Activated naive CD4-positive, alpha-beta T cell treated with anti-CD3 and anti-CD28 coated beads, Interleukin-2, amount 10 ng/mL, durations not matched to agents 7 days and 5 days (primary cell): ENCODE measurements around the gene SPAG4.
A peak's percentile ranks its signal among the peaks of the same experiment; 100 is the strongest.

ENCODE experiments used
- CTCF ChIA-PET: fragments of 350-600 bp; sonication (Branson Sonifier 250); formaldehyde crosslinking; loops from one replicate; lab custom pipeline; 2021; ENCODE audit warnings: antibody characterized with exemption; lab: Charles Lee
- DNase-seq: peaks from one replicate; pipeline ENCODE4 v3.0.0-alpha.2; 2020
- H3K27ac Mint-ChIP-seq: one replicate; pipeline ENCODE4 v1.8.0; 2021; ENCODE audit warnings: mild to moderate bottlenecking, moderate library complexity, mixed read lengths
- H3K27me3 Mint-ChIP-seq: one replicate; pipeline ENCODE4 v1.8.0; 2021; ENCODE audit warnings: mild to moderate bottlenecking, mixed read lengths
- H3K36me3 Mint-ChIP-seq: one replicate; pipeline ENCODE4 v1.8.0; 2021; ENCODE audit warnings: mixed read lengths
- H3K4me1 Mint-ChIP-seq: one replicate; pipeline ENCODE4 v1.8.0; 2021; ENCODE audit warnings: mixed read lengths
- H3K4me3 Mint-ChIP-seq: one replicate; pipeline ENCODE4 v1.8.0; 2021; ENCODE audit warnings: mild to moderate bottlenecking, moderate library complexity, mixed read lengths
- H3K9me3 Mint-ChIP-seq: one replicate; pipeline ENCODE4 v1.8.0; 2021; ENCODE audit warnings: mixed read lengths

Gene SPAG4

DNA sequence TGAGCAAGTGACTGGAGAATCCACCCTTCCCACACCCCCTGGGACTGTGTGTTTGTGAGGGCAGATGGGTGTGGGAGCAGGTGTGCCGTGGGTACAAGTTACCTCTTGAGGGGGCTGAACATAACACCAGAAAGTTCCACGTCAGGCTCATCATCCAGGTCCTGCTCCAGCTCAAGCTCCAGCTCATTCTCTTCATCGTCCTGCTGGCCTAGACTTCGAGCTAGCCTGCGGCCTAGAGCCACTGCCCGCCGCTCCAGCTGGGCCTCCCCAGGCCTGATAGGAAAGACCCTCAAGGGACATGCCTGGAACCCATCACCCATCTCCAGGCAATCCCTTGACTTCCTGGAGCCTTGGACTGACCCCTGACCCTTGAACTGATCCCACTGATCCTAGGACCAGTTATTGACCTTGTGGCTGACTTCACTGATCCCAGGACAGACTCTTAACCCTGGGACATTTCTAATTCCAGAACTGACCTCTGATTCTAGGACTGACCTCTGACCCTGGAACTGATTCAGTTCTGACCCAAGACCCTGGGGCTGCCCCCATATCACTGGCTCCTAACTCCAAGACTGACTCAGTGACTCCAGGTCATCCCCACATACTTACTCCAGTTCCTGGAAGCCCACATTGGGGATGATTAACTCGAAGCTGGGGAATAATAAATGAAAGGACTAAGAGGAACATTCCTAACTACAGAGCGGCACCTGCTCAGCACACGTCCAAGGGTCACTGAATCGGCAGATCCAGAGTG, 11.8 kb upstream of the SPAG4 start:
- no peaks in the 10 kb centered on the region for H3K9me3 Mint-ChIP-seq
- CTCF ChIA-PET, result interaction anchor here (0.8 to 2.5 kb wide), 6 partner anchors 9 to 145 kb away, joined by 3 to 12 read pairs (median 3); no protein-coding TSS in a partner anchor
- H3K4me3 Mint-ChIP-seq, result no peak overlapping the region
- no peaks in the 10 kb centered on the region for H3K36me3 Mint-ChIP-seq
- peaks cover 71% of the 10 kb centered on the region for H3K27me3 Mint-ChIP-seq
- peaks cover 14% of the 10 kb centered on the region for H3K4me1 Mint-ChIP-seq
- DNase-seq, result peak; percentile 18
- no peak overlapping the region for H3K27ac Mint-ChIP-seq

DNA sequence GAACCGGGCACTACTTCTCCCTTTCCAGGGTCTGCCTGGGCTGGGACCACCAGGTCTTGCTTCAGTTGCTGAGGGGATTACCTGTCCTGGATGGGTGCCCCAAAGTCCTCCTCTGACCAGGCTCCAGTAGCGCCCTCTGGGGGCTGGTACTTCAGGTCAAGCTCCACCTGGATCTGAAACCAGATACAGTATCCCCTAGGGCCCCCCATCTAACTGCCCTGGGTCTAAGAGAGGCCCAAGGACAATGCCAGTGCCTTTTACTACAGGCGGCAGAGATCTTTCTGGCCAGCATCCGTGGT, 11.2 kb upstream of the SPAG4 start:
- Mint-ChIP-seq H3K36me3 (no peaks in the 10 kb centered on the region), H3K4me3 (no peak overlapping the region), H3K27ac (no peak overlapping the region), H3K4me1 (peaks cover 14% of the 10 kb centered on the region), H3K9me3 (no peaks in the 10 kb centered on the region), H3K27me3 (peaks cover 68% of the 10 kb centered on the region)
- CTCF ChIA-PET, result interaction anchor here (1.0 to 2.5 kb wide), 6 partner anchors 9 to 142 kb away, joined by 3 to 12 read pairs (median 4); no protein-coding TSS in a partner anchor
- peak; percentile 33 for DNase-seq

DNA sequence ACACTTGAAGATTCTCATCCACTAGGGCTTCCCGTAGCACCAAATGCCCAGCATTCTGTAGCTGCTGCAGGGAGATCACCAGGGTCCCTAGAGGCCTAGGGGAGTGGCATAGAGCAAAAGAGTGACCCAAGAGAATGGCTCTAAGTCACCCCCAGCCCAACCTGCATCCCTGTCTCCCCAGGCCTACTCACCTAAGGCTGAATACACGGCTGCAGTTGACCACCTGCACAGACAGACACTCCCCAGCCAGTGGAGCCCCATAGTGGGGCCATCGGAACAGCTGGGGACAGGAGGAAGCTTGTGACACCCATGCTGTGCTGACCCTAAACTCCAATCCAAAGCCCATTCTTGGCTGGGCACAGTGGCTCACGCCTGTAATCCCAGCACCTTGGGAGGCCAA, 9.5 kb upstream of the SPAG4 start:
- no peaks in the 10 kb centered on the region for H3K9me3 Mint-ChIP-seq

DNA sequence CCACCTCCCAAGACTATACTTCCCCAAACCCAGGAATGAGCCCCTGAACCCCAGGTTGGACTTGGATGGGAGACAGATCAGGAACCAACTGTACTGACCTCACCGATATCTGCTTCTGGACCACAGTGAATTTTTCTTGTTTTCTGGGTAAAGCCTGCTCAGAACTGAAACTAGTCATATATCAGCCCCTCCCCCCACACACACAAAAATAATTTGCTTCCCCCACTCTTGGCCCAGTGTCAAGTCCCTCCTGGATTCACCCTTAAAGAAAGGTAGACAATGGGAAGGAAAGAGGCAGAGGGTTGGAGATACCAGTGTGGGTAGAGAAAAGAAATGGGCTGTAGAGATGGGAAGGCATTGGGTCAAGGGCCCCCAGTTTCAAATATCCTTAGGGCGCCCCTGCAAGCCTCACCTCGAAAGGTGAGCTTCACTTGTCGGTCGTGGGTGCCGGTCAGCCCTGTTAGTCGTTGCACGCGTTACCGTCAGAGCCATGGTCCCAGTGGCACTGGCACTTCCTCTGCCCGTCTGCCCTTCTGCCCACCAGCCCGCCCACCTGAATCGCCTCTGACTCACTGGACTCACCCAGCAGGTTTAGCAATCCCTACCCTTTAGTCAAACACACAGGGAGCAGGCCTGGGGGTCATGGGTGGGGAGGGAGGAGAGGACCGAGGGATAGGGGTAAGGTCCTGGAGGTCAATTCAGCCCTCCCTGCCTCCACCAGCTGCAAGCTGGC, 8.5 kb upstream of the SPAG4 start:
- H3K27ac Mint-ChIP-seq, result no peak overlapping the region
- CTCF ChIA-PET, result no interaction called here

More for the DNA sequence above, 9.5 kb upstream of the SPAG4 start:
- Mint-ChIP-seq H3K27me3 (peaks cover 59% of the 10 kb centered on the region), H3K4me3 (no peak overlapping the region), H3K36me3 (no peaks in the 10 kb centered on the region), H3K27ac (no peak overlapping the region), H3K4me1 (peaks cover 7% of the 10 kb centered on the region)
- CTCF ChIA-PET, result interaction anchor here (2.1 to 2.5 kb wide), 2 partner anchors 13 to 144 kb away, joined by 8 to 12 read pairs; no protein-coding TSS in a partner anchor
- DNase-seq, result peak; percentile 12

DNA sequence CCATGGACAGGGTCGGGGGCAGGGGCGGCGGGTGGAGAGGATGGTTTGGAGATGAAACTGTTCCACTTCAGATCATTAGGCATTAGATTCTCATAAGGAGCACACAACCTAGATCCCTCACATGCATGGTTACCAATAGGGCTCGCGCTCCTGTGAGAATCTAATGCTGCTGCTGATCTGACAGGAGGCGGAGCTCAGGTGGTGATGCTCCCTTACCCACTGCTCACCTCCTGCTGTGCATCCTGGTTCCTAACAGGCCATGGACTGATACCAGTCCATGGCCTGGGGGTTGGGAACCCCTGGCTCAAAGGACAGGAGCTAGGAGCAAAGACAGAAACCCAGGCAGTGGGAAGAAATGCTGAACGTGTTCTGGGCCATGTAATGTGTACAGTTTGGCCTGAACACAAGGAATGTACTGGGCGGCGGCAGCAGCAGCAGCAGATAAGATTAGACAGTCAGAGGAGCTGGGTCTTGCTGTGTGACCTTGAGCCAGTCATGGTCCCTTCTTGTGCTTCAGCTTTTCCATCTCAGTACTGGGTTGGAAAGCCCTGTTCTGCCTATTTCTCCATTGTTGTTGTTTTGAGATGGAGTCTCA, 4.7 kb upstream of the SPAG4 start:
- Mint-ChIP-seq H3K27ac (no peak overlapping the region), H3K36me3 (no peaks in the 10 kb centered on the region), H3K4me1 (peaks cover 10% of the 10 kb centered on the region), H3K4me3 (no peak overlapping the region), H3K27me3 (peaks cover 33% of the 10 kb centered on the region), H3K9me3 (no peaks in the 10 kb centered on the region)
- CTCF ChIA-PET, result no interaction called here
- no peak for DNase-seq

More for the DNA sequence above, 8.5 kb upstream of the SPAG4 start:
- DNase-seq, result peak; percentile 18
- peaks cover 52% of the 10 kb centered on the region for H3K27me3 Mint-ChIP-seq
- peaks cover 3% of the 10 kb centered on the region for H3K4me1 Mint-ChIP-seq
- no peaks in the 10 kb centered on the region for H3K36me3 Mint-ChIP-seq
- no peak overlapping the region for H3K4me3 Mint-ChIP-seq
- no peaks in the 10 kb centered on the region for H3K9me3 Mint-ChIP-seq

DNA sequence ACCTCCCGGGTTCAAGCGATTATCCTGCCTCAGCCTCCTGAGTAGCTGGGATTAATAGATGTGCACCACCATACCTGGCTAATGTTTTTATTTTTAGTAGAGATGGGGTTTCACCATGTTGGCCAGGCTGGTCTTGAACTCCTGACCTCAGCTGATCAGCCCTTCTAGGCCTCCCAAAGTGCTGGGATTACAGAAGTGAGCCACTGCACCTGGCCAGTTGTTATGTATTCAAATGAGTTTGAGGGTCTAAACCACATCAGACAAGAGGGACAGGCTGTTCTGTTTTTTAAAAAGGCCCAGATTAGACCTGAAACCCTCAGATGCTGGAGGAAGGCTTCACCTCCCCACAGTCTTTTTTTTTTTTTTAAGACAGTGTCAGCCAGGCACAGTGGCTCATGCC, 4.1 kb upstream of the SPAG4 start:
- H3K4me1 Mint-ChIP-seq, result peaks cover 13% of the 10 kb centered on the region
- CTCF ChIA-PET, result no interaction called here
- no peak overlapping the region for H3K27ac Mint-ChIP-seq
- H3K27me3 Mint-ChIP-seq, result peaks cover 33% of the 10 kb centered on the region
- H3K36me3 Mint-ChIP-seq, result no peaks in the 10 kb centered on the region
- H3K4me3 Mint-ChIP-seq, result no peak overlapping the region
- no peaks in the 10 kb centered on the region for H3K9me3 Mint-ChIP-seq
- no peak for DNase-seq

DNA sequence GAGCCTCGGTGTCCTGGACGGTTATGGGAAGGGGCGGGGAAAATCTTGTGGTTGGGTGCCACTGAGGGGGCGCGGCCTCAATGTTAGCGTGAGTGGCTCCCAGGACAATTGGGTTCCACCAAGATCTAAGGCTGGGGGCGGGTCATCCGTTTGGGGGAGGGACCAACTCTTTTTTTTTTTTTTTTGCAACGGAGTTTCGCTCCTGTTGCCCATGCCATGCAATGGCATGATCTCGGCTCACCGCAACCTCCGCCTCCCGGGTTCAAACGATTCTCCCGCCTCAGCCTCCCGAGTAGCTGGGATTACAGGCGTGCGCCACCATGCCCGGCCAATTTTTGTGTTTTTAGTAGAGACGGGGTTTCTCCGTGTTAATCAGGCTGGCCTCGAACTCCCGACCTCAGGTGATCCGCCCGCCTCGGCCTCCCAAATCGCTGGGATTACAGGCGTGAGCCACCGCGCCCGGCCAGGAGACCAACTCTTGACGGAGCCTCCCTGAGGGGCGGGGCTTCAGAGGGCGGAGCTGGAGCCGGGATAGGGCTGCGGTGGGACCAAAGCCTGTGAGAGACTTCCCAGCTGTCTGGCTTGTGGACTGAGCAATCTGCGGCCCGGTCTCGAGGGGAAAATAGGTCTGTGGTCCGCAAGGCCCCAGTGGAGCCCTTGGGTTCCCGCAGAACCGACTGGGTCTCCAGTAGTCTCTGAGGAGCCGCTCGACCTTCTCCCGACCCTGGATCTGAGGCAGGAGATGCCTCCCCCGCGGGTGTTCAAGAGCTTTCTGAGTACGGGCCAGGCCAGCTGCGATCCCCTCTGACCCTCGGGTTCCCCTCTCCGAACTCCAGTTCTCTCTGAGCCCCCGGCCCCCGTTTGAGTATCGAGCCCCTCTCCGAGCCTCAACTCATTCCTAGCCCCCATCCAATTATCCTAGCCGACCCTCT, 1.1 kb downstream of the SPAG4 start:
- CTCF ChIA-PET, result interaction anchor here (0.7 to 1.2 kb wide), 4 partner anchors 12 to 47 kb away, joined by 3 to 4 read pairs (median 3); no protein-coding TSS in a partner anchor
- H3K4me3 Mint-ChIP-seq, result peak overlapping the region; percentile 84
- peaks cover 35% of the 10 kb centered on the region for H3K27me3 Mint-ChIP-seq
- H3K9me3 Mint-ChIP-seq, result no peaks in the 10 kb centered on the region
- H3K36me3 Mint-ChIP-seq, result peaks cover 7% of the 10 kb centered on the region
- peaks cover 42% of the 10 kb centered on the region for H3K4me1 Mint-ChIP-seq
- H3K27ac Mint-ChIP-seq, result peak overlapping the region; percentile 94
- peak; percentile 71 for DNase-seq

DNA sequence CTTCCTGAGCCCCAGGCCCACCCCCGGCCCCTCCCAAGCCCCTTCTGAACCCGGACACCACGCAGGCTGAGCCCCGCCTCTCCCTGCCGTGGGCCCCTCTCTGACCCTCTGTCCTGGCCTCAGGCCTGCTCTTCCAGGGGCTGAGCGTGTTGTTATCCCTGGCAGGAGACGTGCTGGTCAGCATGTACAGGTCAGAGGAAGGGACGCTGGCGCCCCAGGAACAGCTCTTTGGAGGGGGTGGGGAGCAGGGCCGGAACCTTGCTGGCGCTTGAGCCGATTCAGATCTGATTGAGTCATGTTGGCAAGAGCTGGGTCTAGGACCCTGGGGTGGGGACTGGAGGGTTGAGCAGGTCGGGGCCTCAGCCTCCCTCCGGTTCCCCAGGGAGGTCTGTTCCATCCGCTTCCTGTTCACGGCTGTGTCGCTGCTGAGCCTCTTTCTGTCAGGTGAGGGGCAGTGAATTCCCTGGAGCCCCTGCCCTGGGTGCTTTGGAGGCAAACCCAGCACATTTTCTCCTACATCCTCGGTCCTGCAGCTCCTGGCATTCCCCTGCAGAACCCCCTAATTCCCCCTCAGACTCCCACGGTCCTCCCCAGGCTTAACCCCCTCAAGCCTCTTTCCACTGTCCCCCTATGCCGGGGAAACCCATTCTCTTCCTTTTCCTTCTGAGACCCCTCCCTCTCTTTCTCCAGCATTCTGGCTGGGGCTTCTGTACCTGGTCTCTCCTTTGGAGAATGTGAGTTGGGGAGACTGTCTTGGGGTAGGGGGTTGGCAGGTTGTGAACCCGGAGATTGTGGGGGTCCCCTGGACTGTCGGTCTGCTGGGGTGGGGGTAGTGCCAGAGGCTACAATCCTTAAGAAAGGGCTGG, 2.0 kb downstream of the SPAG4 start:
- Mint-ChIP-seq H3K4me1 (peaks cover 42% of the 10 kb centered on the region), H3K36me3 (peaks cover 8% of the 10 kb centered on the region), H3K27ac (peak overlapping the region; percentile 82), H3K9me3 (no peaks in the 10 kb centered on the region), H3K4me3 (peak overlapping the region; percentile 84), H3K27me3 (peaks cover 29% of the 10 kb centered on the region)
- CTCF ChIA-PET, result interaction anchor here (0.9 to 2.1 kb wide), 5 partner anchors 13 to 337 kb away, joined by 3 to 6 read pairs (median 4); partner anchors contain the start of gene SCAND1
- DNase-seq, result peak; percentile 65

DNA sequence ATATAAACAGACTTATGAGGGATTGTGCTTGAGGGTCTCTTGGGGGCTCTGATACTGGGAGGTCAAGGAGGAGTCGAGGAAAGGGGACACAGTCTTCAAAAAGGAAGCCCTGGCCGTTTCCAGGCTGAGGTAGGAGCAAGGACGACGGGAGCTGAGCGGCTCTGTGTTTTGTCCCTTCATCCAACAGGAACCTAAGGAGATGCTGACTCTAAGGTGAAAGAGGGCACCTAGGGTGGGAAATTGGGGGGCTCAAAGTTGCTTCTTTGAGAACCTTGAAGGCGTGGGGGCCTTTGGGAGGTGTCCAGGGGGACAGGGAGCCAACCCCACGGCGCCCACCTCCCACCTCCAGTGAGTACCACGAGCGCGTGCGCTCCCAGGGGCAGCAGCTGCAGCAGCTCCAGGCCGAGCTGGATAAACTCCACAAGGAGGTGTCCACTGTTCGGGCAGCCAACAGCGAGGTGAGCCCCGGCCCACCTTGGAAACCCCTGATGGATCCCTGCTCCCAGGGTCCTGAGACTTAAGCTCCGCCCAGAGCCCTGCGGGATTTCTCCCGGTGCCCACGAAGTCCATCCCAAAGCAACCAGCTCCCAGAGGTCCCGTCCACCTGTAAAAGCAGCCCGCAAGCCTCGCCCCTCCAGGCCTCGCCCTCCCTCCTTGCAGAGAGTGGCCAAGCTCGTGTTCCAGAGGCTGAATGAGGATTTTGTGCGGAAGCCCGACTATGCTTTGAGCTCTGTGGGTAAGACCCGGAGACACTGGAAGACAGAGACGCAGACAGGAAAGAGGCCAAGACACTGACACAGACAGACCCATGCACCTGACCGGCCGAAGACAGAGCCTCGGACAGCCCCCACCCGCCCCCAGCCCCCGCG, 2.9 kb downstream of the SPAG4 start:
- H3K27ac Mint-ChIP-seq, result peak overlapping the region; percentile 69
- peaks cover 10% of the 10 kb centered on the region for H3K36me3 Mint-ChIP-seq
- CTCF ChIA-PET, result interaction anchor here (0.9 to 2.9 kb wide), 15 partner anchors 11 to 336 kb away, joined by 3 to 12 read pairs (median 4); partner anchors contain the start of gene SCAND1
- no peaks in the 10 kb centered on the region for H3K9me3 Mint-ChIP-seq
- H3K4me3 Mint-ChIP-seq, result peak overlapping the region; percentile 84
- peaks cover 27% of the 10 kb centered on the region for H3K27me3 Mint-ChIP-seq
- H3K4me1 Mint-ChIP-seq, result peaks cover 42% of the 10 kb centered on the region
- peak; percentile 43 for DNase-seq

DNA sequence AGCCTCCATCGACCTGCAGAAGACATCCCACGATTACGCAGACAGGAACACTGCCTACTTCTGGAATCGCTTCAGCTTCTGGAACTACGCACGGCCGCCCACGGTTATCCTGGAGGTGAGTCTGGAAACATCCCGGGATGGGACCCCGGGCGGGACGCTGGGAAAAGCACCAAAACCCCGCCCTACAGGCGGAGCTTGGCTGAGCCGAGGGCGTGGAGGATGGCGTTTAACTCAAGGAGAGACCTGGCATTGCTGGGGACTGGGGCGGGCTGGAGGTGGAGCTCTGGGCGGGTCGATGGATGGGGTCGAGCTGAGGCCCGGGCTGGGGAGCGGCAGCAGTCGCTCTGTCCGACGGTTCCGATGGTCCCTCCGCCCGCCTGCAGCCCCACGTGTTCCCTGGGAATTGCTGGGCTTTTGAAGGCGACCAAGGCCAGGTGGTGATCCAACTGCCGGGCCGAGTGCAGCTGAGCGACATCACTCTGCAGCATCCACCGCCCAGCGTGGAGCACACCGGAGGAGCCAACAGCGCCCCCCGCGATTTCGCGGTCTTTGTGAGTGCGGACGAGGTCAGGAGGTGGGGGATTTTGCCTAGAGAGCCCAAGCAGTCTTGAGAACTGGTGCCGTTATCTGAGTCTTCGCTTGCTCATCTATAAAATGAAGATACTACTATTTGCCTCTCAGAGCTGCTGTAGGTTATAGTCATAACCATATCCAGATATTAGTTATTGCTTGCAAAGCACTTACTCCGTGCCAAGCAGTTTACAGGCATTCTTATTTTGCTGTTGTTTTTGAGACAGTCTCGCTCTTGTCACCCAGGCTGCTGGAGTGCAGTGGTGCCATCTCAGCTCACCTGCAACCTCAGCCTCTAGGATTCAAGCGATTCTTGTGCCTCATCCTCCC, 3.8 kb downstream of the SPAG4 start:
- Mint-ChIP-seq H3K36me3 (peaks cover 10% of the 10 kb centered on the region), H3K4me1 (peaks cover 42% of the 10 kb centered on the region), H3K27me3 (peaks cover 23% of the 10 kb centered on the region), H3K9me3 (no peaks in the 10 kb centered on the region), H3K27ac (peak overlapping the region; percentile 55), H3K4me3 (peak overlapping the region; percentile 84)
- peak; percentile 80 for DNase-seq
- CTCF ChIA-PET, result interaction anchor here (0.7 to 2.9 kb wide), 17 partner anchors 10 to 335 kb away, joined by 3 to 12 read pairs (median 4); partner anchors contain the start of gene SCAND1
